Glutamatergic neuron (in vitro differentiated cells): Measurements from ENCODE around the gene XRN2. TPM values are rescaled to one million over a fixed set of nuclear protein-coding genes. Genes with fewer than 3 reads are reported as not detected.

ENCODE experiments used
- DNase-seq: peaks from one replicate; pipeline ENCODE4 v3.0.0; 2022
- H3K27ac Mint-ChIP-seq: one replicate; pipeline ENCODE4 v1.8.0; 2020; ENCODE audit warnings: mild to moderate bottlenecking, mixed read lengths, inconsistent platforms; ENCODE audit not compliant: unreplicated experiment
- H3K27me3 Mint-ChIP-seq: one replicate; pipeline ENCODE4 v1.8.0; 2020; ENCODE audit warnings: mild to moderate bottlenecking, moderate library complexity, mixed read lengths, inconsistent platforms; ENCODE audit not compliant: unreplicated experiment
- H3K36me3 Mint-ChIP-seq: one replicate; pipeline ENCODE4 v1.8.0; 2020; ENCODE audit warnings: mild to moderate bottlenecking, mixed read lengths, inconsistent platforms; ENCODE audit not compliant: unreplicated experiment
- H3K4me1 Mint-ChIP-seq: one replicate; pipeline ENCODE4 v1.8.0; 2020; ENCODE audit warnings: mild to moderate bottlenecking, low read depth, mixed read lengths, inconsistent platforms; ENCODE audit not compliant: unreplicated experiment
- H3K4me3 Mint-ChIP-seq: one replicate; pipeline ENCODE4 v1.8.0; 2020; ENCODE audit warnings: mild to moderate bottlenecking, mixed read lengths, inconsistent platforms; ENCODE audit not compliant: unreplicated experiment
- H3K9me3 Mint-ChIP-seq: one replicate; pipeline ENCODE4 v1.8.0; 2020; ENCODE audit warnings: mild to moderate bottlenecking, moderate library complexity, mixed read lengths, inconsistent platforms; ENCODE audit not compliant: unreplicated experiment
- CTCF ChIP-seq: fragments of 200-600 bp; sonication (generic); IDR thresholded peaks from one replicate; pipeline ENCODE4 v1.5.0; 2021; ENCODE audit not compliant: partially characterized antibody, unreplicated experiment
- total RNA-seq: library from RNA; stranded (reverse); fragmentation: NEBNext Ultra II Directional; extraction: Animal tissue kit (Norgen Biotek cat#: 25700); gene quantifications from one replicate; pipeline ENCODE4 v1.2.1, GENCODE V29; 2021; ENCODE audit not compliant: unreplicated experiment

The XRN2 gene
- total RNA-seq, 1 donor from 2014 or later, result 86.2 TPM

GRCh38 chr20:21380711-21381110 lies 77.6 kb downstream of the XRN2 start:
- H3K9me3 Mint-ChIP-seq, result no peaks in the 10 kb centered on the region
- H3K27ac Mint-ChIP-seq, result no peak overlapping the region
- DNase-seq, result no peak
- peaks cover 18% of the 10 kb centered on the region for H3K4me1 Mint-ChIP-seq
- no peak overlapping the region for H3K4me3 Mint-ChIP-seq
- peaks cover 4% of the 10 kb centered on the region for H3K27me3 Mint-ChIP-seq
- no peak for TF ChIP-seq CTCF
- H3K36me3 Mint-ChIP-seq, result no peaks in the 10 kb centered on the region

GRCh38 chr20:21381619-21382018 lies 78.5 kb downstream of the XRN2 start:
- DNase-seq, result no peak
- peaks cover 17% of the 10 kb centered on the region for H3K4me1 Mint-ChIP-seq
- no peak for TF ChIP-seq CTCF
- H3K4me3 Mint-ChIP-seq, result no peak overlapping the region
- H3K9me3 Mint-ChIP-seq, result no peaks in the 10 kb centered on the region
- peaks cover 2% of the 10 kb centered on the region for H3K27me3 Mint-ChIP-seq
- no peaks in the 10 kb centered on the region for H3K36me3 Mint-ChIP-seq
- H3K27ac Mint-ChIP-seq, result no peak overlapping the region

- DNase-seq, result no peak
- no peak overlapping the region for H3K27ac Mint-ChIP-seq
- H3K4me3 Mint-ChIP-seq, result no peak overlapping the region
- H3K9me3 Mint-ChIP-seq, result no peaks in the 10 kb centered on the region
- no peaks in the 10 kb centered on the region for H3K27me3 Mint-ChIP-seq
- H3K4me1 Mint-ChIP-seq, result peaks cover 11% of the 10 kb centered on the region
- no peaks in the 10 kb centered on the region for H3K36me3 Mint-ChIP-seq
- no peak for TF ChIP-seq CTCF
Observed at GRCh38 chr20:21384308-21384892, 81.3 kb downstream of the XRN2 start.

GRCh38 chr20:21386111-21386510 lies 83.0 kb downstream of the XRN2 start:
- Mint-ChIP-seq H3K27me3 (peaks cover 3% of the 10 kb centered on the region), H3K36me3 (no peaks in the 10 kb centered on the region), H3K4me3 (no peak overlapping the region), H3K27ac (no peak overlapping the region), H3K4me1 (peaks cover 6% of the 10 kb centered on the region), H3K9me3 (no peaks in the 10 kb centered on the region)
- DNase-seq, result no peak
- TF ChIP-seq CTCF, result no peak

- peaks cover 5% of the 10 kb centered on the region for H3K27me3 Mint-ChIP-seq
- no peak overlapping the region for H3K27ac Mint-ChIP-seq
- H3K36me3 Mint-ChIP-seq, result no peaks in the 10 kb centered on the region
- peaks cover 9% of the 10 kb centered on the region for H3K4me1 Mint-ChIP-seq
- H3K9me3 Mint-ChIP-seq, result peaks cover 4% of the 10 kb centered on the region
- no peak overlapping the region for H3K4me3 Mint-ChIP-seq
- no peak for TF ChIP-seq CTCF
- no peak for DNase-seq
Observed at GRCh38 chr20:21387528-21387927, 84.4 kb downstream of the XRN2 start.
